Skin of body (tissue), 2 donors: Measurements from ENCODE around the gene CCT5. TPM values are rescaled to one million over a fixed set of nuclear protein-coding genes. Genes with fewer than 3 reads are reported as not detected.
"Not testable (repeated sequence)": the region's sequence is repeated elsewhere in the genome, so short reads cannot be mapped to it uniquely, and the experiment has no call there.

Source experiments
- DNase-seq: peaks from one replicate; lab custom pipeline; 2025; lab: John Stamatoyannopoulos, UW
- total RNA-seq: library from RNA; depleted of rRNA; stranded (reverse); fragments of >200 nt; gene quantifications from one replicate; pipeline ENCODE4 v1.2.3, GENCODE V29; 2014

CCT5 gene
- total RNA-seq, 1 donor from 2014 or later = 161 TPM

DNA sequence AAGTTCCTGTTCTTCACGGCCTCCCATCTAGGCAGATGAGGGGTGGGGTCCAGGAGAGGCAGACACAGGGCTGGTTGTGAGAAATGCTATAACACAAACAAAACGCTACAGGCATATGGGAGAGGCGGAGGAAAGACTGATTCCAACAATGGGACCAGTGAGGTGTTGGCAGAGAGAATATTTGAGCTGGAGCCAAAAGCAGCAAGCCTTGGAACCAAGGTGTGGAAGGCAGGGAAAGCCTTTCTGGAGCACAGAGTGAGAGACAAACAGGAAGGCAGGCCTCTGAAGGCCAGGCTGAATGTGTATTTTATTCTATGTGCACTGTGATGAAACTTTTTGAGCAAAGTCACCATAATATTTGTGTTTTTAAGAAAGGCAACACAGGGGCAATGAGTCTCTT, 3.3 kb upstream of the CCT5 start:
- DNase-seq = no peak

- DNase-seq = not testable (repeated sequence)
Observed at GRCh38 chr5:10247217-10247616, 2.9 kb upstream of the CCT5 start.

- no peak for DNase-seq
Observed at GRCh38 chr5:10248378-10249260, 1.5 kb upstream of the CCT5 start.

GRCh38 chr5:10250806-10251276, 761 bp downstream of the CCT5 start:
- DNase-seq = peak; percentile 9

DNA sequence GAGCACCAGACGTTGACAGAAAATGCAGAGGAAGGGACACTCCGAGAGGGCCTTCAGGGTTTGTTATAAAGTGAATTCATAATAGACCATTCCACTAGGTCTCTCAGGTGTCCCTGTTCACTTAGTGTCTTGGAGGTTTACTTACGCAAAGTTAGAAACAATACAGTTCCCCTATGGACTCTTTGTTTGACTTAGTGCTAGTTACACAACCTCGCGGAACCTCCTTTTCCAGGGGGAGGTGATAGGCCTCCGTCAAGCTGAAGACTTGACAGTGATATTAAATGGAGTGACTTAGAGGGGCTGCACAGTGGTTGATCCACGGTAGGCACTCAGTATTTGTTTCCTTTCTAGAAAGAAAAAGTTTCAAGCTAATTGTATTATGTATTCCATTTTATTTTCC, 1.3 kb downstream of the CCT5 start:
- no peak for DNase-seq

GRCh38 chr5:10253390-10253789, 3.3 kb downstream of the CCT5 start:
- DNase-seq = no peak

GRCh38 chr5:10254686-10255085, 4.6 kb downstream of the CCT5 start:
- DNase-seq = no peak

GRCh38 chr5:10257870-10258269, 7.8 kb downstream of the CCT5 start:
- no peak for DNase-seq

DNA sequence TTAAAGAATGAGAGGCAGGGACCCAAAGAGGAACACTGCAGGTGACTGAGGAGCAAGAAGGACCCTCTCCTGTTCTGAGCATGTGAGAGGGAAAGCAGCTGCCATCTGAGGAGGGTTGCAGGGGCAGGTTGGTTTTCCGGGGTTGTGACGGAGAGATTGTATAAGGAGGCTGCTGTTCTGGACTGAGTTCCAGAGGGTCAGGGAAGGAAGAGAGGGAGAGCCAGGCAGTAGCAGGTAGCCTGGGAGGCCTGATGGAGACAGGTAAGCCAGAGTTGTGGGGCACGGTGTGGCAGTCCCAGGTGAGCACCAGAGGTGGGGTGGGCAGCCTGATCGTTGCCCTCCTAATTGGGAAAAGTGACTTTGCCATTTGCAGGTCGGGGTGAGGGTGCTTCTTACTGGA, 9.8 kb downstream of the CCT5 start:
- DNase-seq = no peak

DNA sequence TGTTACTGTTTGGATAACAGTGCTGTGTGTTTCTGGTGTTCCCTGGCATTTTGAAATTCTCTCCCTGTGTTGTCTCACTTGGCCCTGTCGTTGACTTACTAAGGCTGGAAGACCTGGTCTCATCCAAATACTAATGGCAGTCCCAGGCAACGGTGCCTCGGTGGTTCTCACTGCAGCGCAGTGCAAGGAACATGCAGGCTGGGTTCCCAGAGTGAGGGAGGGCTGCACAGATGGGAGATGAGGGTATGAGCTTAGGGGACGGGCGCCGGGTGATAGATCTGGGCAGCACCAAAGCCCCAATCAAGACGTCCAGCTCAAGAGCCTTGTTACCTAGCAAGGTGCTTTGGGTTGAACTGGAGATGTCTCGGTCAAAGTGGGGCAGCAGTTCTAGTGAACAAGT, 11.0 kb downstream of the CCT5 start:
- no peak for DNase-seq

- no peak for DNase-seq
Observed at GRCh38 chr5:10262121-10262774, 12.2 kb downstream of the CCT5 start.

DNA sequence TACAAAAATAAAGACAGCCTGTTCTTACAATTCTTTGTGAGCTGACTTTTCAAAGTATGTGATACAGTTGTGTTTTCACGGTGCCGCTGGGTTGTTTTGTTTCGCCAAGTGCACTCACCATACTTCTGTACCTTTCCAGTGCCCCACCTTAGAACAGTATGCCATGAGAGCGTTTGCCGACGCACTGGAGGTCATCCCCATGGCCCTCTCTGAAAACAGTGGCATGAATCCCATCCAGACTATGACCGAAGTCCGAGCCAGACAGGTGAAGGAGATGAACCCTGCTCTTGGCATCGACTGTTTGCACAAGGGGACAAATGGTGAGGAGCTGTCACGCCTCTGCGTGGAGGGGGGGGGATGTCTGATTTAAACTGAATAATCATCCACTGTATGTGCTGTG, 12.9 kb downstream of the CCT5 start:
- DNase-seq = no peak

- no peak for DNase-seq
Observed at GRCh38 chr5:10264604-10265003, 14.5 kb downstream of the CCT5 start.

DNA sequence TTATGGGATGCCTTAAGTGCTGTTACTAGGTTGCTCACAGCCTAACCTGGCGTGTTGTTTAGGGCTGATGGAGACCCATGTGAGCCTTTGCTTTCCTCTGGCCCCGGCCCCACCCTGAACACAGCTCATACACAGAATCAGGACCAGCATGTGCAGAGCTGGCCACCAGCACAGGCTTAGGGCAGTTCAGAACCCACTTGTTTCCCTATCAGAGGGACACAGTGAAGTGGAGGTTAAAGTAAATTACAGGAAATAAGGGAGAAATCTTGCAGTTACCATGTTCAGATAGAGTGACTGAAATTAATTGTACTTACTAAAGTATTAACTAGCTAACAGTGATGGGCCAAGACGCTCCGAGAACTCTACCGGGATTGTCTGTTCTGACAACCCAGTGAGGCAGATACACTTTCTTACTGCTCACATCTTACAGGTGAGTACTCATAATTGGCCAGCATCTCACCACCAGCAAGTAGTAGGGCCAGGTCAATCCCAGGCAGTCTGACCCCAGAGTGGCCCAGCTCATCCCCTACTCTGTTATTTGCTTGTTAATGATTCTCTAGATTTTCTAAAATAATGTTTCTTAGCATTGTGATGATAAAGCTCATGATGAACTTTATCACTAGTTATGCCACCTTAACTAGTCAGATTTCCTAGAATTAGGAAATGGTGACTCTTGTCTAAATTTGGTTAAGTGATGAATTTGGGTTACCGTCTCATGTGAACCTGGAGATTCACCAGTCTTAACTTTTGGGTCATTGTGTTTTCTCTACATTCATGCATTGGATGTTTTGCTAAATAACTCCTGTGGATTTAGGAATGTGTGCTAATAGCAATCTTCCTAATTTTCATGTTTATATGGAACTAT, 15.4 kb downstream of the CCT5 start:
- DNase-seq = no peak

DNA sequence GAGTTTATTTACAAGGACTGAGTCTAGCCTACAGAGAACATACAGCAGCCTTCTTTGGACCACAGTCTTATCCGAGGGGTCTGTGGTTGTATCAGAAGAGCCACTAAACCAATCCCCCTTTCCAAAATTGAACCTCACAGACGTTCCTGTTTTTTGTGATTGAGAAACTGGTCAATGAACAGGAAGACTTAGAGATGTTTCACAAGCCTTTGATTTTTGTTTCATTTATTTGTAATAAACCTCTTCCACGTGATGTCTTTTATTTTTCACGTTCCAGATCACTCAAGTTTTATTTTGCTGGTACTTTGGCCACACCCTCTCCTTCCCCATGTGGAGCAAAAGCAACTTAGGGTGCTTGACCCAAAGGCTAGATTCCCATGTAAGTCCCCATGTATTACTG, 16.1 kb downstream of the CCT5 start:
- DNase-seq = no peak

GRCh38 chr5:10266839-10267238, 16.8 kb downstream of the CCT5 start:
- DNase-seq = no peak

DNA sequence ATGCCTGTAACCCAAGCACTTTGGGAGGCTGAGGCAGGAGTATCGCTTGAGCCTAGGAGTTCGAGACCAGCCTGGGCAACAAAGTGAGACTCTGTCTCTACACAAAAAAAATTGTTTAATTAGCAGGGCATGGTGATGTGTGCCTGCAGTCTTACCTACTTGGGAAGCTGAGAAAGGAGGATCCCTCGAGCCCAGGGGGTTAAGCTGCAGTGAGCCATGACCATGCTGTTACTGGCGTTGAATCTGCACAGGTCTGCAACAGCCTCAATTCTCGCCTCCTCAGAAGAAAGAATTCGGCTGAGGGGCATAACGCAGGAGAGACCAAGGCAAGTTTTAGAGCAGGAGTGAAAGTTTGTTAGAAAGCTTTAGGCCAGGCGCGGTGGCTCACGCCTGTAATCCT, 18.0 kb downstream of the CCT5 start:
- DNase-seq = no peak

DNA sequence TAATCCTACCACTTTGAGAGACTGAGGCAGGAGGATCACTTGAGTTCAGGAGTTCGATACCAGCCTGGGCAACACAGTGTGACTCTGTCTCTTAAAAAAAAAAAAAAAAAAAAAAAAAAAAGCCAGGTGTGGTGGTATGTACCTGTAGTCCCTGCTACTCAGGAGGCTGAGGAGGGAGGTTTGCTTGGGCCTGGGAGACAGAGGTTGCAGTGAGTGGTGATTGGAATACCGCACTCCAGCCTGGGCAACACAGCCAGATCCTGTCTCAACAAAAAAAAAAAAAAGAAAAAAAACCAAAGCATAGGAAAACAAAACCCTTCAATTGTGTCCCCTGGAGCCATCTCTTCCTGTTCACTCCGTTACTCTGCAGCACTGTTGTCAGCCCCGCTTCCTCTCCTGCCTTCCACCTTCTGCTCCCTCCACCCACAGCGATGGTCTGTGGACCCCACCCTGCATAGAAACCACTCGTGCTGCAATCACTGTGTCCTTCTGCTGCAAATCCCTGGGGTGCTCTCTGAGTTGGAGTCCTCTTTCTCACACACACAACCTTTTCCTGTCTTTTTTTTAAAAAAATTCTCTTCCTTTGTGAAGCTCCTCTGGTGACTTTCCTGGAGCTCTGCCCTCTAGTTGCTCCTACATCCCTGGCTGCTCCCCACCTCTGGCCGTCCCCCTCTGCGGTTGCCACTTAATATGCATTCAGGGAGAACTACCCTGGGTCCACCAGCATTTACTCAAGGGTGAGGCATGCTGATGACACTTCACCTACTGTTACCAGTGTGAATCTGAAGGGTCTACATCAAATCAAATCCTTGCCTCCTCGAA, 22.2 kb downstream of the CCT5 start:
- no peak for DNase-seq

DNA sequence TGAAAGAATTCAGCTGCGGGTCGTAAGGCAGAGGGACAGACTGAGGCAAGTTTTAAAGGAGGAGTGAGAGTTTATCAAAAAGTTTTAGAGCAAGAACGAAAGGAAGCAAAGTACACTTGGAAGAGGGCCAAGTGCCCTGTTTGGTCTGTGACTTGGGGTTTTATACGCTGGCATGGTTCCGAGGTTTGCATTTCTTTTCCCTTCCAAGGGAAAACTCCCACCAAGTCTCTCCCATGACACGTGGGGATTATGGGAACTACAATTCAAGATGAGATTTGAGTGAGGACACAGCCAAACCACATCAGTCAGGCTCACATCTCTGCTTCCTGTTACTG, 22.8 kb downstream of the CCT5 start:
- not testable (repeated sequence) for DNase-seq

DNA sequence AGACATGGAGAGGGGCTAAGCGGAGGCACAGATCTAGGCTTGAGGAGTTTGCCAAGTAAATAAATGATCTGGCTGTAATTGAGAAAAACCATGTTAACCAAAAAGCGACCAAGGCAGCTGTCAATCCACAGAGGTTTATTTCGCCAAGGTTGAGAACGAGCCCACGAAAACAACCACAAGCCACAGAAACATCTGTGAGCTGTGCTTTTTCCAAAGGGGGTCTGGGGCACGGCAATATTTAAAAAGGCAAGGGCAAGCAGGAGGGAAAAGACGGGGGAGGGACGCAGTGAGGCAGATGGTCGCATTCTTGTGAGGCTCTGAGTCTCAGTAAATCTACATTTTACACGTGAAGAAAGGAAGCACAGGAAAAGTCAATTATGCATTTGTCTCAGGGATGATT, 25.4 kb downstream of the CCT5 start:
- no peak for DNase-seq

GRCh38 chr5:10275991-10276390, 25.9 kb downstream of the CCT5 start:
- DNase-seq = no peak
